GM23248 (cell line): ENCODE results near the gene SCP2.

Experiments used
- EZH2 ChIP-seq: fragments of 200-600 bp; sonication (generic); IDR thresholded peaks from 2 replicates; pipeline ENCODE4 v1.6.1; 2018; ENCODE audit warnings: antibody characterized with exemption, mild to moderate bottlenecking; ENCODE audit not compliant: insufficient read depth, poor library complexity, severe bottlenecking
- EZH2phosphoT487 ChIP-seq: fragments of 200-600 bp; sonication (generic); IDR thresholded peaks from 2 replicates; pipeline ENCODE4 v1.6.1; 2018; ENCODE audit warnings: antibody characterized with exemption, moderate library complexity, mild to moderate bottlenecking, low read depth; ENCODE audit not compliant: insufficient read depth

DNA sequence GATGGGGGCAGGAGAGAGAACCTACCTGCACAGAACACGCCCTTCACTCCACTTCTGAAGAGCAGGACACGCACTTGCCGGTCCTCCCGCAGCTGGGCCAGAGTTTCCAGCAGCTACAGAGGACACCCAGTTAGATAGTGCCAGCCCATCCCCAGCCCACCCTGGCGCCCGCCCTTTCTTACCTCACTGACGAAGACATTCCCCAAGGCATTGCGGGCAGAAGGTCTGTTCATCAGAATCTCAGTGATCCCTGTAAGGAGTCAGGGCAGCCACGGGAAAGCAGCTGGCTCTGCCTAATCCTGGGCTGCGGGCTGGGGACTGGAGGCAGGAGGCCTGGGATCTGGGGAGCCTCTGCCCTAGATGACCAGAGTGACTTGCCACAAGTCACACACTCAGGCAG lies 15.5 kb upstream of the SCP2 start:
- TF ChIP-seq EZH2phosphoT487, result no peak
- no peak for TF ChIP-seq EZH2
